Mesangial cell (primary cell): ENCODE data around the gene RHOF. TPM values are rescaled to one million over a fixed set of nuclear protein-coding genes. Genes with fewer than 3 reads are reported as not detected.

ENCODE experiments used
- total RNA-seq: library from RNA; depleted of rRNA; stranded (reverse); fragments of >200 nt; gene quantifications from 2 replicates; pipeline ENCODE4 v1.2.3, GENCODE V29; 2015

The RHOF gene, protein sequence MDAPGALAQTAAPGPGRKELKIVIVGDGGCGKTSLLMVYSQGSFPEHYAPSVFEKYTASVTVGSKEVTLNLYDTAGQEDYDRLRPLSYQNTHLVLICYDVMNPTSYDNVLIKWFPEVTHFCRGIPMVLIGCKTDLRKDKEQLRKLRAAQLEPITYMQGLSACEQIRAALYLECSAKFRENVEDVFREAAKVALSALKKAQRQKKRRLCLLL
- 131 and 170 TPM in 2 replicates for total RNA-seq

DNA sequence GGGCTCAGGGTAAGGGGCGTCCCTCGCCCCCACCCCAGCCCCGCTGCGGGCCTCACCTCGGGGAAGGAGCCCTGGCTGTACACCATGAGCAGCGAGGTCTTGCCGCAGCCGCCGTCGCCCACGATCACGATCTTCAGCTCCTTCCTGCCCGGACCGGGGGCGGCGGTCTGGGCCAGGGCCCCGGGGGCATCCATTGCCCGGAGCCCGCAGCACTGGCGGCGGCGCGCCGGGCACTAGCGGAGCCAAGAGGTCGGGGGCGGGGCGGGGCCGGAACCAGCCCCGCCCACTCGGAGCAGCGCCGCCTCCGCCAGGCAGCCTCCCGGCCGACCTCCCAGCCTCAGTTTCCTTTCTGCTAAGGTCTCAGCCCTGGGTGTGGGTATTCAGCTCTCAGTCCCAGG lies at the start of gene RHOF:
TSS of gene RHOF (minus strand) at position 249 of the 398 bp plus-strand sequence. CDS start at position 194, 55 bp downstream.

DNA sequence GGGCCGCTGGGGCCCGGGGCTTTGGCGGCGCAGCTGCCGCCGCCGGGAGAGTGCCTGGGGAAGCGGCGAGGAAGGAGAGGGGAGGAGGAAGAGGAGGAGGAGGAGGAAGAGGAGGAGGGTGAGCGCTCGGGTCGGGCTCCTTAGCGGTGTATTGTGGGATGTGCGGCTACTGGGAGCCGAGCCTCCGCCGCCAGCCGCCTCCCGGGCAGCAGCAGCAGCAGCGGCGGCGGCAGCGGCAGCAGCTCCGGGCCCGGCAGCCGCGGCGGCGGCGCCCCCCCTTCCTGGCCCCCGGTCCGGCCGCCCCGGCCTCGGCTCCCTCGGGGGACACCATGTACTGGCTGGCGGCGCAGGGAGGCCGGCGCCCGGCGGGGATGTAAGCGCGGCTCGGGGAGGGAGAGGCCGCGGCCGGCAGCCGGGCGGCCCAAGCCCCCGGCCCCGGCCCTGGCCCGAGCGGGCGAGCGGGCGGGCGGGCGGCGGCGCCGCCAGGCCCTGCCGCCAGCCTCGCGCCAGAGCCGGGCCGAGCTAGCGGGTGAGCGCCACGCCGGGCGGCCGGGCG lies 10.5 kb upstream of the RHOF start, which contains the start of gene SETD1B:
TSS of gene SETD1B (plus strand) at position 149 of the 556 bp plus-strand sequence. CDS start 729 bp downstream, outside the sequence.

Other genes starting within 250 kb of the RHOF start
- 20.3 and 48.1 TPM in 2 replicates for gene KDM2B, start 212.7 kb downstream of the RHOF start, total RNA-seq
- 18.1 and 23.6 TPM in 2 replicates for gene ORAI1, start 167.2 kb downstream of the RHOF start, total RNA-seq
- 0.16 and 0.51 TPM in 2 replicates for gene MORN3, start 124.0 kb downstream of the RHOF start, total RNA-seq
- gene TMEM120B, start 80.9 kb downstream of the RHOF start, total RNA-seq = 10.3 and 12.4 TPM in 2 replicates
- 6.8 and 12.3 TPM in 2 replicates for gene SETD1B, start 10.3 kb upstream of the RHOF start, total RNA-seq
- not detected in 2 replicates for gene HPD, start 65.2 kb upstream of the RHOF start, total RNA-seq
- 76.9 and 86.2 TPM in 2 replicates for gene PSMD9, start 95.1 kb upstream of the RHOF start, total RNA-seq
- 1.8 and 4.9 TPM in 2 replicates for gene CFAP251, start 124.9 kb upstream of the RHOF start, total RNA-seq
- 8.3 and 20.8 TPM in 2 replicates for gene BCL7A, start 228.2 kb upstream of the RHOF start, total RNA-seq